Ishikawa (cell line): ENCODE measurements around the gene ACSS1.

ENCODE experiments used
- CEBPB ChIP-seq: IDR thresholded peaks from 2 replicates; pipeline ENCODE4 v1.6.1; 2012
- CREB1 ChIP-seq: IDR thresholded peaks from 2 replicates; pipeline ENCODE4 v1.6.1; 2012; ENCODE audit warnings: low read depth
- EGR1 ChIP-seq: IDR thresholded peaks from 2 replicates; pipeline ENCODE4 v1.6.1; 2012
- EP300 ChIP-seq: IDR thresholded peaks from 2 replicates; pipeline ENCODE4 v1.6.1; 2012; ENCODE audit warnings: borderline replicate concordance
- FOXM1 ChIP-seq: IDR thresholded peaks from 2 replicates; pipeline ENCODE4 v1.6.1; 2012; ENCODE audit warnings: low read depth, borderline replicate concordance
- NFIC ChIP-seq: IDR thresholded peaks from 2 replicates; pipeline ENCODE4 v1.6.1; 2012
- RAD21 ChIP-seq: IDR thresholded peaks from 2 replicates; pipeline ENCODE4 v1.6.1; 2012; ENCODE audit warnings: low read depth
- TAF1 ChIP-seq: IDR thresholded peaks from 2 replicates; pipeline ENCODE4 v1.6.1; 2012; ENCODE audit warnings: low read depth, mild to moderate bottlenecking
- TCF12 ChIP-seq: IDR thresholded peaks from 2 replicates; pipeline ENCODE4 v1.6.1; 2012; ENCODE audit warnings: low read depth
- TEAD4 ChIP-seq: IDR thresholded peaks from 2 replicates; pipeline ENCODE4 v1.6.1; 2012
- USF1 ChIP-seq: IDR thresholded peaks from 2 replicates; pipeline ENCODE4 v1.6.1; 2012
- YY1 ChIP-seq: IDR thresholded peaks from 2 replicates; pipeline ENCODE4 v1.6.1; 2012; ENCODE audit warnings: low read depth
- ZBTB7A ChIP-seq: IDR thresholded peaks from 2 replicates; pipeline ENCODE4 v1.6.1; 2012; ENCODE audit warnings: low read depth
- TF ChIP-seq, protein P1 (sequence below): IDR thresholded peaks from 2 replicates; pipeline ENCODE4 v1.6.1; 2012
- TF ChIP-seq, protein P2 (sequence below): IDR thresholded peaks from 2 replicates; pipeline ENCODE4 v1.6.1; 2012; ENCODE audit warnings: low read depth, mild to moderate bottlenecking

ACSS1 gene

DNA sequence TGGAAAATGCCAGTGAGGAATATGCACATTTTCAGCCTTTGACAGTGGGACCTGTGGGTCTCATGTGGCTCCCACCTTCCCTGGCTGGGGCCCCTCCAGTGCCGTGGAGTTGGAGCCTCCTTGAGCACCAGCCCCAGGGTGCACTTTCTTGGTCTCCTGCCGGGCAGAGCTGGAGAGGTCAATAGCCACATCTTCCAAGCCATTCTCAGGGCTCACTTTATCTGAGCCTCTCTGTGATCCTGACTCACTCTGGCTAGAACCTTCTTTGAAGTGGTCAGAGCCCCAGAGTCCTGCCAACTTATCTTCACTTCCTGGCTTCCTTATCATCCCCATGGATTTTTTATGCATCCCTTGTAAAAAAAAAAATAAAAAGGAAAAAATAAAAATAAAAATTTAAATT lies 18.3 kb upstream of the ACSS1 start:
- TF ChIP-seq EGR1 (no peak), RAD21 (no peak), TAF1 (no peak), CEBPB (no peak), TEAD4 (no peak), ZBTB7A (no peak), CREB1 (no peak), EP300 (no peak), NFIC (no peak), TCF12 (no peak)
- TF ChIP-seq, protein P1, sequence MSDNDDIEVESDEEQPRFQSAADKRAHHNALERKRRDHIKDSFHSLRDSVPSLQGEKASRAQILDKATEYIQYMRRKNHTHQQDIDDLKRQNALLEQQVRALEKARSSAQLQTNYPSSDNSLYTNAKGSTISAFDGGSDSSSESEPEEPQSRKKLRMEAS, result no peak

- no peak for TF ChIP-seq EP300
- TF ChIP-seq YY1, result no peak
- TF ChIP-seq TAF1, result no peak
- TF ChIP-seq RAD21, result no peak
- no peak for TF ChIP-seq CEBPB
- no peak for TF ChIP-seq TCF12
- TF ChIP-seq, protein P2, sequence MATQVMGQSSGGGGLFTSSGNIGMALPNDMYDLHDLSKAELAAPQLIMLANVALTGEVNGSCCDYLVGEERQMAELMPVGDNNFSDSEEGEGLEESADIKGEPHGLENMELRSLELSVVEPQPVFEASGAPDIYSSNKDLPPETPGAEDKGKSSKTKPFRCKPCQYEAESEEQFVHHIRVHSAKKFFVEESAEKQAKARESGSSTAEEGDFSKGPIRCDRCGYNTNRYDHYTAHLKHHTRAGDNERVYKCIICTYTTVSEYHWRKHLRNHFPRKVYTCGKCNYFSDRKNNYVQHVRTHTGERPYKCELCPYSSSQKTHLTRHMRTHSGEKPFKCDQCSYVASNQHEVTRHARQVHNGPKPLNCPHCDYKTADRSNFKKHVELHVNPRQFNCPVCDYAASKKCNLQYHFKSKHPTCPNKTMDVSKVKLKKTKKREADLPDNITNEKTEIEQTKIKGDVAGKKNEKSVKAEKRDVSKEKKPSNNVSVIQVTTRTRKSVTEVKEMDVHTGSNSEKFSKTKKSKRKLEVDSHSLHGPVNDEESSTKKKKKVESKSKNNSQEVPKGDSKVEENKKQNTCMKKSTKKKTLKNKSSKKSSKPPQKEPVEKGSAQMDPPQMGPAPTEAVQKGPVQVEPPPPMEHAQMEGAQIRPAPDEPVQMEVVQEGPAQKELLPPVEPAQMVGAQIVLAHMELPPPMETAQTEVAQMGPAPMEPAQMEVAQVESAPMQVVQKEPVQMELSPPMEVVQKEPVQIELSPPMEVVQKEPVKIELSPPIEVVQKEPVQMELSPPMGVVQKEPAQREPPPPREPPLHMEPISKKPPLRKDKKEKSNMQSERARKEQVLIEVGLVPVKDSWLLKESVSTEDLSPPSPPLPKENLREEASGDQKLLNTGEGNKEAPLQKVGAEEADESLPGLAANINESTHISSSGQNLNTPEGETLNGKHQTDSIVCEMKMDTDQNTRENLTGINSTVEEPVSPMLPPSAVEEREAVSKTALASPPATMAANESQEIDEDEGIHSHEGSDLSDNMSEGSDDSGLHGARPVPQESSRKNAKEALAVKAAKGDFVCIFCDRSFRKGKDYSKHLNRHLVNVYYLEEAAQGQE, result no peak
- TF ChIP-seq, protein P1, result no peak
- no peak for TF ChIP-seq FOXM1
- no peak for TF ChIP-seq ZBTB7A
- TF ChIP-seq USF1, result no peak
- TF ChIP-seq EGR1, result no peak
- no peak for TF ChIP-seq NFIC
- no peak for TF ChIP-seq TEAD4
- TF ChIP-seq CREB1, result no peak
Observed at GRCh38 chr20:25073544-25073943, 15.6 kb upstream of the ACSS1 start.

DNA sequence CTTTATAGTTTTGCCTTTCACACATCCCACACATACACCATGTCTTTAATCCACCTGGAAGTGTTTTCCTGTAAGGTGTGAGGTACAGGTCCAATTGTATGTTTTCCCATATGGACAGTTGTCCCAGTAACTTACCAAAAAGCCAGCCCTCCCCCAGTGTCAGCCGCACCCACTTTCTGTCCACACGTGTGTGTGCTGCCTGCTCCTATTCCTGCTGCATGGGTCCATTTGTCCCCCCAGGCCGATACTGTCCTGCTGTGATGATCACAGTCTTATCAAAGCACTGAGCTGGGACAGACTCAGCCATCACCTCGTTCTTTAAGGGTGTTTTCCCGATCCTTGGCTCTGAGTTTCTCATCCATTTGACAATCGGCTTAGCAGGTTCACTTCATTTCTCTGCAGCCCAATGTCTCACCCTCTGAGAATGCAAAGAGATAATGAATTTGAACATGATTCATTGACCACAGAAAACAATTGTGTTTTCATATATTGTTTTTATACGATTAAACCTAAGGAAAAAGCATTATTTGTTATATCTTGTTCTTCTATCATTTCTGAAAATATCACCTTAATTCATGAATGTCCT lies 14.4 kb upstream of the ACSS1 start:
- TF ChIP-seq YY1 (no peak), NFIC (no peak), CREB1 (no peak), RAD21 (no peak), ZBTB7A (no peak), EGR1 (no peak), TCF12 (no peak), EP300 (no peak), FOXM1 (no peak), TAF1 (no peak), USF1 (no peak), TEAD4 (no peak), CEBPB (no peak)
- TF ChIP-seq, protein P1, result no peak
- TF ChIP-seq, protein P2, result no peak

DNA sequence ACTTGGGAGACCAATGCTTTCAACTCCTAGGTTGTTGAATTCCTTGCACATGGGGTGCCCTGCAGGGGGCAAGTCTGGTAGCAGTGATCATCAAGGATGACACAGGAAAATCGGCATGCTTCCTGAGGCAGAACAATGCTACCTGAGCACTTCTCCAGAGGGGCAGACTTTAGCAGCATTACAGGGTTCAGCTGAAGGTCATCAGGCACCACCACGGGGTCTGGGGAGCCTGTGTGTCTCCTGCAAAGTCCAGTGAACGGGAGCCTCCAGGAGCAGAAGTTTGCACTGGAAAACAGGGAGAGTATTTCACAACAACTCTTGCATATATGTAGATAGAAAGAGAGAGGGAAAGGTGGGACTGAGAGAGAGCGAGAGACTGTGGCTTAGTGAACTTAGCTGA lies 13.8 kb upstream of the ACSS1 start:
- TF ChIP-seq, protein P2, result no peak
- TF ChIP-seq TEAD4, result 0 out of 2 replicates have a peak, but pooled peaks have one; percentile 27
- no peak for TF ChIP-seq CREB1
